ENCODE data around the gene C13orf42.

The C13orf42 gene

DNA sequence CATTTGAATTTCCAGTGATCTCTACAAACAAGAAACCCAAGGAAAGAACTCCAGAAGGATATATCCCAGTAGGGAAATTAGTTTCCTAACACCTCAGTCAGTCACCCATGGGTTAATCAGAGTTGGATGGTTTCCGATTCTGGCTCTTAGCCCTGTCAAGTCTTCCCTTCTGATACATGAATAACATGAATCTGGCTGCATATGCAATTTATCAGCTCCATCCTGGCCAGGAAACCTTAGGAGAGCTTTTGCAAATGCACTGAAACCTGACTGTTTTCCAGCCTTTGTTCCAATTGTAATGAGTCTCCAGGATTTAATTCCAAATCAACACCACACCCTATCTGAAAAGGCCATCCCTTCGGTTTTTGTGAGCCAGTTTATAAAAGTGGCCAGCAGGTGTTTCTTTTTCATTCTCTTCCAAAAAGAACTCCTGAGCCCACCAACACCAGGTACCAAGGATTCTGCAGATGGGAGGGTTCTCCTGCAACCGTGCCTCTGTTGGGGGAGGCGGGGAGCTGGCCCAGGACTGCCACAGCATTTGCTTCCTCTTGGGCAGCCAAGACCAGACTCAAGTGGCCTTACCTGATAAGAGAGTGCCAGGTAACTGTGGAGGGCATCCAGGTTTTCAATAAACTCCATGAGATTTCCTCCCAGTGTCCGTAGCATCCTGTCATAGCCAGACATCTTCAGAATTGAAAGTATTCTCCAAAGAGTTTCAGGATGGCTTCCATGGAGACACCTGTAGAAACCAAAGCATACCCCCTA lies 77.5 kb downstream of the C13orf42 start:
- no peak for DNase-seq (ENCODE audit: low read depth)
- TF ChIP-seq, protein P1, sequence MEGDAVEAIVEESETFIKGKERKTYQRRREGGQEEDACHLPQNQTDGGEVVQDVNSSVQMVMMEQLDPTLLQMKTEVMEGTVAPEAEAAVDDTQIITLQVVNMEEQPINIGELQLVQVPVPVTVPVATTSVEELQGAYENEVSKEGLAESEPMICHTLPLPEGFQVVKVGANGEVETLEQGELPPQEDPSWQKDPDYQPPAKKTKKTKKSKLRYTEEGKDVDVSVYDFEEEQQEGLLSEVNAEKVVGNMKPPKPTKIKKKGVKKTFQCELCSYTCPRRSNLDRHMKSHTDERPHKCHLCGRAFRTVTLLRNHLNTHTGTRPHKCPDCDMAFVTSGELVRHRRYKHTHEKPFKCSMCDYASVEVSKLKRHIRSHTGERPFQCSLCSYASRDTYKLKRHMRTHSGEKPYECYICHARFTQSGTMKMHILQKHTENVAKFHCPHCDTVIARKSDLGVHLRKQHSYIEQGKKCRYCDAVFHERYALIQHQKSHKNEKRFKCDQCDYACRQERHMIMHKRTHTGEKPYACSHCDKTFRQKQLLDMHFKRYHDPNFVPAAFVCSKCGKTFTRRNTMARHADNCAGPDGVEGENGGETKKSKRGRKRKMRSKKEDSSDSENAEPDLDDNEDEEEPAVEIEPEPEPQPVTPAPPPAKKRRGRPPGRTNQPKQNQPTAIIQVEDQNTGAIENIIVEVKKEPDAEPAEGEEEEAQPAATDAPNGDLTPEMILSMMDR (IDR thresholded peaks at IDR 0.05; ENCODE audit: low read depth, low read length, missing control alignments), result no peak
- in situ Hi-C loops (cut with HindIII; ENCODE audit: low sequenced_read_pairs), result no loop called here
- H3K4me3 ChIP-seq (ENCODE audit: low read depth, low read length), result no peak overlapping the region

DNA sequence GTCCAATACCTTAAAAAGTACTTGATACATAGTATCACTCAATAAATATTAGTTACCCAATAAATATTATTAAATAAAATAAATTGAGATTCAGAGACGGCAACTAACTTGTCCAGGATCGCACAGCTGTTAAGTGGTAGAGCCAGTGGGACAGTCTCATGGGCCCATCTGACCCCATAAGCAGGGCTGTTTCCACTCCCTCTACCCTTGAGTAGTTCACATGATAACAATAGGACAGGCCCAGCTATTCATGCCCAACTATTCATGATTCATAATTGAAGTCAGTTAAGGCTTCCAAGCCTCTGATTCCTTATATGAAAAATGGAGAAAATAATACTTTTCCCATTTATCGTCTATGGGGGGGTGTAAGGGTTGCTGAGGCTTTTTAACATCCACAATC lies 78.2 kb downstream of the C13orf42 start:
- H3K4me3 ChIP-seq (ENCODE audit: low read depth, low read length), result no peak overlapping the region
- in situ Hi-C loops (cut with HindIII; ENCODE audit: low sequenced_read_pairs), result no loop called here
- TF ChIP-seq, protein P1 (IDR thresholded peaks at IDR 0.05; ENCODE audit: low read depth, low read length, missing control alignments), result no peak
- DNase-seq (ENCODE audit: low read depth), result no peak
